ENCODE data around the gene MBD6.

The MBD6 gene

DNA sequence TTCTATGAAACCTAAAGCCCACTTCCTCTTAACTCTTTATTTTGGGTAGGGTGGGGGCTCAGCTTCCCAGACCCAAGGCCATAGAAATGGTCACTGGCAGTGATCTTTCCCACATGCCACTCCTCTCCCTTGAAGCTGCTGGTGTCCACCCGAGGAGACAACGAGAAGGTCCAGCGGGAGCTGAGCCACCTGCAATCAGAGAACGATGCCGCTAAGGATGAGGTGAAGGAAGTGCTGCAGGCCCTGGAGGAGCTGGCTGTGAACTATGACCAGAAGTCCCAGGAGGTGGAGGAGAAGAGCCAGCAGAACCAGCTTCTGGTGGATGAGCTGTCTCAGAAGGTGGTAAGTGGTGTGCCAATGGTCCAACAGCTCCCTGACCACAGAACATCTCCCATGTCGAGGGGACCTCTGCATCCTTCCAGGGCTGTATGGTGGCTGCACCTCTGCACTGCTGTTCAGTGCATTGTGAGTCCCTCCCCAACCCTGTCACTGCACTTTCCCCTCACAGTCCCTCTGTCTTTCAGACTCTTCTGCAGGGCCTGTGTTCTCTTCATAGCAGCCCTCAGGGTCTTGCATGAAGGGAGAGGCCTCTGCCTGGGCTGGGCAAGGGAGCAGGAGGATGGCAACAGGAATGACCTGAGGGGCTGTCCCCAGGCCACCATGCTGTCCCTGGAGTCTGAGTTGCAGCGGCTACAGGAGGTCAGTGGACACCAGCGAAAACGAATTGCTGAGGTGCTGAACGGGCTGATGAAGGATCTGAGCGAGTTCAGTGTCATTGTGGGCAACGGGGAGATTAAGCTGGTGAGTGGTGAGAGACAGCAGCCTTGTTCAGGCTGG lies 49.5 kb downstream of the MBD6 start:
- Histone ChIP-seq H3K9ac (ENCODE audit: low read length in 2 of 2) (no peak overlapping the region), H3K36me3 (ENCODE audit: control insufficient read depth in 2 of 2, insufficient read depth in 2 of 2, low read length in 2 of 2) (no peaks in the 10 kb centered on the region), H3K4me3 (ENCODE audit: low read length in 2 of 2) (no peak overlapping the region), H3K27me3 (ENCODE audit: control insufficient read depth in 1 of 2, insufficient read depth in 2 of 2, low read length in 2 of 2) (peaks cover 0 to 2% of the 10 kb centered on the region in 2 donors), H3K9me3 (ENCODE audit: control insufficient read depth in 2 of 2, low read length in 2 of 2) (no peaks in the 10 kb centered on the region), H3K27ac (ENCODE audit: low read length) (no peak overlapping the region), H3K4me1 (ENCODE audit: control insufficient read depth, insufficient read depth, low read length) (no peaks in the 10 kb centered on the region)

GRCh38 chr12:57574795-57575194 lies 52.2 kb downstream of the MBD6 start:
- Histone ChIP-seq H3K9ac (ENCODE audit: low read length in 2 of 2) (no peak overlapping the region), H3K9me3 (ENCODE audit: control insufficient read depth in 2 of 2, low read length in 2 of 2) (no peaks in the 10 kb centered on the region), H3K27ac (ENCODE audit: low read length) (no peak overlapping the region), H3K36me3 (ENCODE audit: control insufficient read depth in 2 of 2, insufficient read depth in 2 of 2, low read length in 2 of 2) (no peaks in the 10 kb centered on the region), H3K4me3 (ENCODE audit: low read length in 2 of 2) (no peak overlapping the region), H3K4me1 (ENCODE audit: control insufficient read depth, insufficient read depth, low read length) (no peaks in the 10 kb centered on the region), H3K27me3 (ENCODE audit: control insufficient read depth in 1 of 2, insufficient read depth in 2 of 2, low read length in 2 of 2) (peaks cover 0 to 2% of the 10 kb centered on the region in 2 donors)

- Histone ChIP-seq H3K27ac (ENCODE audit: low read length) (no peak overlapping the region), H3K9me3 (ENCODE audit: control insufficient read depth in 2 of 2, low read length in 2 of 2) (no peaks in the 10 kb centered on the region), H3K27me3 (ENCODE audit: control insufficient read depth in 1 of 2, insufficient read depth in 2 of 2, low read length in 2 of 2) (peaks cover 0 to 2% of the 10 kb centered on the region in 2 donors), H3K4me3 (ENCODE audit: low read length in 2 of 2) (no peak overlapping the region), H3K9ac (ENCODE audit: low read length in 2 of 2) (no peak overlapping the region), H3K4me1 (ENCODE audit: control insufficient read depth, insufficient read depth, low read length) (no peaks in the 10 kb centered on the region), H3K36me3 (ENCODE audit: control insufficient read depth in 2 of 2, insufficient read depth in 2 of 2, low read length in 2 of 2) (no peaks in the 10 kb centered on the region)
Measured at GRCh38 chr12:57575771-57576612, 53.4 kb downstream of the MBD6 start.

- no peaks in the 10 kb centered on the region for H3K36me3 ChIP-seq (ENCODE audit: control insufficient read depth in 2 of 2, insufficient read depth in 2 of 2, low read length in 2 of 2)
- no peaks in the 10 kb centered on the region for H3K4me1 ChIP-seq (ENCODE audit: control insufficient read depth, insufficient read depth, low read length)
- no peak overlapping the region for H3K9ac ChIP-seq (ENCODE audit: low read length in 2 of 2)
- H3K9me3 ChIP-seq (ENCODE audit: control insufficient read depth in 2 of 2, low read length in 2 of 2) = no peaks in the 10 kb centered on the region
- peaks cover 0 to 2% of the 10 kb centered on the region in 2 donors for H3K27me3 ChIP-seq (ENCODE audit: control insufficient read depth in 1 of 2, insufficient read depth in 2 of 2, low read length in 2 of 2)
- no peak overlapping the region for H3K27ac ChIP-seq (ENCODE audit: low read length)
- no peak overlapping the region for H3K4me3 ChIP-seq (ENCODE audit: low read length in 2 of 2)
Measured at GRCh38 chr12:57576613-57577160, 54.1 kb downstream of the MBD6 start.

DNA sequence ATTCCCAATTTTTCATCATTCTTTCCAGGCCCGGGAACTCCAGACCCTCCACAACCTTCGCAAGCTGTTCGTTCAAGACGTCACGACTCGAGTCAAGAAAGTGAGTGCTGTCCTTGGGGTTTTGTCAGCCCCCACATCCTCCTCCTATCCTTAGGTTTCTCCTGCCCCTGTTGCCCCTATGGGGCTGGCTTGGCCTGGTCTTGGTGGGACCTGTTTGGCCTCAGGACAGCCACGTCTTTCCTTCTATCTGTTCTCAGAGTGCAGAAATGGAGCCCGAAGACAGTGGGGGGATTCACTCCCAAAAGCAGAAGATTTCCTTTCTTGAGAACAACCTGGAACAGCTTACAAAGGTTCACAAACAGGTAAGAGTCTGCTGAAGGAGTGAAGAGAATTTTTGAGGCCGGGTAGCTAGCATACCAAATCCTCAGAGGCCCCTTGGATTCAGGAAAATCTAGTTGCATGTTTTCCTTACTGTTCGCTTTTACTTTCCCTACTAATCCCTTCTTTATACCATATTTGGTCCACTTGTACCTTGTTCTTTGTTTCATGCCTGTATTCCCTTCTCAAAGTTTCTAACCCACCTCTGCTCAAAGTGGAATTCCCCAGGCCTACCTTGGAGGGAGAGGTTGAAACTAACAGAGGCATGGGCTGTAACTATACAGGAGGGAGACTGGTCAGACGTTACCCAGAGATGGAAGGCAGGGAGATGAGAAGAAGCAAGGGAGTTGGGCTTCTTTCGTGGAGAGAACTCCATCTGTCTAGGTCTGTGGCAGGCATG lies 55.5 kb downstream of the MBD6 start:
- H3K4me1 ChIP-seq (ENCODE audit: control insufficient read depth, insufficient read depth, low read length) = no peaks in the 10 kb centered on the region
- no peaks in the 10 kb centered on the region for H3K36me3 ChIP-seq (ENCODE audit: control insufficient read depth in 2 of 2, insufficient read depth in 2 of 2, low read length in 2 of 2)
- no peak overlapping the region for H3K9ac ChIP-seq (ENCODE audit: low read length in 2 of 2)
- no peak overlapping the region for H3K4me3 ChIP-seq (ENCODE audit: low read length in 2 of 2)
- no peaks in the 10 kb centered on the region for H3K9me3 ChIP-seq (ENCODE audit: control insufficient read depth in 2 of 2, low read length in 2 of 2)
- no peak overlapping the region for H3K27ac ChIP-seq (ENCODE audit: low read length)
- no peaks in the 10 kb centered on the region for H3K27me3 ChIP-seq (ENCODE audit: control insufficient read depth in 1 of 2, insufficient read depth in 2 of 2, low read length in 2 of 2)

- no peak overlapping the region for H3K27ac ChIP-seq (ENCODE audit: low read length)
- no peaks in the 10 kb centered on the region for H3K9me3 ChIP-seq (ENCODE audit: control insufficient read depth in 2 of 2, low read length in 2 of 2)
- H3K27me3 ChIP-seq (ENCODE audit: control insufficient read depth in 1 of 2, insufficient read depth in 2 of 2, low read length in 2 of 2) = peaks cover 0 to 2% of the 10 kb centered on the region in 2 donors
- H3K4me3 ChIP-seq (ENCODE audit: low read length in 2 of 2) = no peak overlapping the region
- no peaks in the 10 kb centered on the region for H3K36me3 ChIP-seq (ENCODE audit: control insufficient read depth in 2 of 2, insufficient read depth in 2 of 2, low read length in 2 of 2)
- H3K4me1 ChIP-seq (ENCODE audit: control insufficient read depth, insufficient read depth, low read length) = no peaks in the 10 kb centered on the region
- H3K9ac ChIP-seq (ENCODE audit: low read length in 2 of 2) = no peak overlapping the region
Measured at GRCh38 chr12:57579011-57579410, 56.4 kb downstream of the MBD6 start.
